ENCODE measurements around the gene ST7L.

ST7L gene

GRCh38 chr1:112557385-112557784 lies 61.6 kb downstream of the ST7L start:
- no peak for DNase-seq (ENCODE audit: low read depth, low spot score)
- H3K4me3 ChIP-seq (ENCODE audit: low read length), result no peak overlapping the region

DNA sequence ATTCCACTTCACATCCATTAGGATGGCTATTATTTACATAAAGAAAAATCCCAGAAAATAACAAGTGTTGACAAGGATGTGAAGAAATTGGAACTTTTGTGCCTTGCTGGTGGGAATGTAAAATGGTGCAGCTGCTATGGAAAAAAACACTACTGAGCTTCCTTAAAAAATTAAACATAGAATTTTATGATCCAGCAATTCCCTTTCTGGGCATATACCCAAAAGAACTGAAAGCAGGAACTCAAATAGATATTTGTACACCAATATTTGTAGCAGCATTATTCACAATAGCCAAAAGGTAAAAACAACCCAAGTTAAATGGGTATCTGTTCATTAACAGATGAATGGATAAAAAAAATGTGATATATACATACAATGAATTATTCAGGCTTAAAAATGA lies 64.5 kb downstream of the ST7L start:
- no peak for DNase-seq (ENCODE audit: low read depth, low spot score)
- no peak overlapping the region for H3K4me3 ChIP-seq (ENCODE audit: low read length)

- no peak for DNase-seq (ENCODE audit: low read depth, low spot score)
- H3K4me3 ChIP-seq (ENCODE audit: low read length), result no peak overlapping the region
Measured at GRCh38 chr1:112549590-112549989, 69.4 kb downstream of the ST7L start.

DNA sequence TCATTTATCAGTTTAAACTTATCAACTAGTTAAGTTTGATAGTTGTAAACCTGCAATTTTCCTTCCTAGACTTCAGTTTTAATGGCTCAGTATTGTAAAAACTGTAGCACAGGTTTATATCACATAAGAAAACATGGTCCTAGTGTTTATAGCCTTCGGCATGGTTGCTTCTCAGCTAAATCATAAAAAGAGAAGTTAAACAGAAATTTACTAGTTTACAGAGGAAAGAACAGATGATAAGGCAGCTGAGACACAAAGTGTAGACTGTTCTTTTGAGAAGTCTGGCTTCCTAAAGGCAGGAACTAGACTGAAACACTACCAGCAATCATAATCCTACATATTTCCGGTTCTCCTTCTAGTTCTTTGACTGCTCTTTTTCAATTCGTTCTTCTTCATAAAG lies 70.4 kb downstream of the ST7L start:
- H3K4me3 ChIP-seq (ENCODE audit: low read length), result no peak overlapping the region
- no peak for DNase-seq (ENCODE audit: low read depth, low spot score)

- no peak overlapping the region for H3K4me3 ChIP-seq (ENCODE audit: low read length)
- DNase-seq (ENCODE audit: low read depth, low spot score), result no peak
Measured at GRCh38 chr1:112546076-112546475, 72.9 kb downstream of the ST7L start.

DNA sequence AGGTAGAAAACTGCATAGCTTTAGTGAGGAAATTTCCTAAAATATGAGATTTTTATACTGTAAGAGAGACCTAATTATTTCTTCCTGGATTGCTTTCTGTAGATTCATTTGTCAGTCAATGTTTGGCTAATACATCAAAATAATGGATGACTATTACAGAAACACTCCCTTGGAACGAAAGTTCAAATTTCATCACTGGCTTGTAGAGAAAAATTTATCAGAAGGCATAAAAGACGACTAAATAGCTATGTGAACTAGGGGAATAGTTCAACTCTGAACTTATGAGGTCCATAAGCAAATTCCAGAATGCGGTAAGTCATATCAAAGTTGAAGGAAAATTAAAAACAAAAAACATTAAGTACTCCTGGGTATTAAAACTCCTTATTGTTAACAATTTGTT lies 74.2 kb downstream of the ST7L start:
- H3K4me3 ChIP-seq (ENCODE audit: low read length), result no peak overlapping the region
- DNase-seq (ENCODE audit: low read depth, low spot score), result no peak

DNA sequence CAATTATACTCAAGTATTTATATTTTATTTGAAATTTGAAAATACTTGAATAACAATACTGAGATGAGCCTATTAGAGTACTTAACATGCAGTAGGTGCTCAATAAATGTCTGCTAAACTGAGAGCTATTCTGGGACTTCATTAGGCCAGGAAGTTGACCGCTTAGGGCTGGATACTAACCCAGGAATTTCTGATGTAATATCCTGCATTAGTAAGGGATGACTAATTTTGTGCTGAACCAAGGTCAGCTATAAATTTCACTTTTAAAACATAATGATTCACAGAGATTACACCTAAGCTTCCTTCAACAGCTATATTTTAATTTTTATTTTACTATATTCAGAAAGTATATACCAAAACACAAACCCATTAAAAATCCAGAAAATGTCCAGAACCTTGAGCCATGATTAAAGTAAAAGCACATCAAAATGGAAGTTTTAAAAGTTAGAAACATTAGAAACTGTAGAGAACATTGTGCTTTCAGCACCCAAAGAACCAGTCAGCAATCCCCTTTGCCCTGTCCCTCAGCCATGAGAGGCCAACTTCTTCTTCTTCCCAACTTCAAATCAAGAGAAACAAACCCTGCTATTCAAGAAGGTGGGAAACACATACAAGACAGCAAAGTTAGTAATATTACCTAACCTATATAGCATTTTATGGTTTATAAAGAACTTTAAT lies 74.8 kb downstream of the ST7L start:
- no peak for DNase-seq (ENCODE audit: low read depth, low spot score)
- H3K4me3 ChIP-seq (ENCODE audit: low read length), result no peak overlapping the region

DNA sequence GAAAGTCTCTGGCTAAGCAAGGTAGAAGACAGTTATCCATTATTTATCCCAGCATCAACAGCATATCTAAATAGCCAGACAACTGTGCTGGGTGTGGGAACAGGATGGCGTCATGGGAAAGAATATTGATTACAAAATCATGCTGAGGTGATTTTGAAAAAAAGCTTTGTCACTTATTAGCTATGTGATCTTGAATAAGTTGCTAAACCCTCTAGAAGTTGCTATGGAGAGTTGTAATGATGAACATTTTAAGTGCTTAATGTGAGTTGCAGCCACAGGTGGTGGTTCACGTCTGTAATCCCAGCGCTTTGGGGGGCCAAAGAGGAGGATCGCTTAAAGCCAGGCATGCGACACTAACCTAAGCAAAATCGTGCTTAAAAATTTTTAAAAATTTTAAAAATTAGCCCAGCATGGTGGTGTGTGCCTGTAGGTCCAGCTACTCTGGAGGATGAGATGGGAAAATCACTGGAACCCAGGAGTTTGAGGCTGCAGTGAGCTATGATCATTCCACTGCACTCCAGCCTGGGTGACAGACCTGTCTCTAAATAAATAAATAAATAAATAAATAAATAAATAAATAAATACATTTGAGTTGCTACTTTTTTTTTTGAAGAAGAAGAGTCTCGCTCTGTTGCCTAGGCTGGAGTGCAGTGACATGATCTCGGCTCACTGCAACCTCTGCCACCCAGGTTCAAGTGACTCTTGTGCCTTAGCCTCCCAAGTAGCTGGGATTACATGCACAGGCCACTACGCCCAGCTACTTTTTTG lies 76.6 kb downstream of the ST7L start:
- no peak for DNase-seq (ENCODE audit: low read depth, low spot score)
- no peak overlapping the region for H3K4me3 ChIP-seq (ENCODE audit: low read length)

DNA sequence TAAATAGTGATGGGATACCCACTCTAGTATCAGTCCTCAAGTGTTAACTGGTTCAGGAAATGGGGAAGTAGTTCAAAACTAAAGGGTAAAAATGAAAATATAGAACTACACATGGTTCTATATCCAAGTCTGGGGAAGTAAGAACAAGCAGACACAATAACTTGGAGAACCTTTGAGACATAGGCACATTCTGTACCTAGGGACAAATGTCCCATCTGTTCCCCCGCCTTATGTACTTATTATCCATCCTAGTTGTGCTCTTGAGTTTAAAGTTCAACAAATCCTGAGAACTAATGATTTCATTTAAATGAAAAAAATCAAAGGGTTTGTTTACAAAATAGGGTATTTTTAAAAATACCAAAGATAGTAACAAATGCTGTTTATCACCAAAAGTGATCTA lies 77.6 kb downstream of the ST7L start:
- DNase-seq (ENCODE audit: low read depth, low spot score), result no peak
- H3K4me3 ChIP-seq (ENCODE audit: low read length), result no peak overlapping the region

GRCh38 chr1:112540226-112540794 lies 78.6 kb downstream of the ST7L start:
- no peak for DNase-seq (ENCODE audit: low read depth, low spot score)
- H3K4me3 ChIP-seq (ENCODE audit: low read length), result no peak overlapping the region

DNA sequence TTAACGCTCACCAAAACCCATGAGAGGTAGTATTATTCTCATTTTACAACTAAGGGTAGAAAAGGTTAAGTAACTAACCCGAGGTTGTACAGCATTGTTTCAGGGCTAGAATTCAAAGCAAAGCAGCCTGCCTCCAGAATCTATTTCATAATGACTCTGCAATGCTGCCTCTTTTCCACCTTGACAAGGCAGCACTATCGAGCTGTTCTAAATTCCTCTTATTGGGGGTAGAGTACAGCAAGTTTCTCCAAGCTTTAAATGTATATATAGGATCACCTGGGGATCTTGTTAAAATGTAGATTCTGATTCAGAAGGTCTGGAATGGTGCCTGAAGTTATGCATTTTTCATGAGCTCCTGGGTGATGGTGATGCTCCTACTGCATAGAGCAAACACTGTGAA lies 80.1 kb downstream of the ST7L start:
- no peak for DNase-seq (ENCODE audit: low read depth, low spot score)
- no peak overlapping the region for H3K4me3 ChIP-seq (ENCODE audit: low read length)

DNA sequence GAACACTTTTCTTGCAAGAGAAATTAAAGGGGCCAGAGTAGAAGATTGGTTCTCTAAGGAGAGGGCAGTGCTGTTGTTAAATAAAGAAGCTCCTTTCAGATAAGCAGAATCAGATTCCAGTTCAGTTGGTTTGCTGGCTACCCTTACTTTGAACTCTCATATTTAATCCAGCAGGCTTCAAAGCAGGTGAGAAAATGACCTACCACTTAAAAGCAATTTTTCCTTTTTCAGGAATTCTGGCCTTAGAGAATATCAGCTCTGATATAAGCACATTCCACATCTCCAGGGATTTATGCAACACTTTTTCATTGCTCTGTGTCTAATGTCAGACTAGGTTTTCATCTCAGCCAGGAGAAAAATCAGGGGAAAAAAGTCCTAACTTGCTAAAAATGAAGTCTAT lies 81.5 kb downstream of the ST7L start:
- DNase-seq (ENCODE audit: low read depth, low spot score), result no peak
- H3K4me3 ChIP-seq (ENCODE audit: low read length), result no peak overlapping the region

GRCh38 chr1:112536561-112536960 lies 82.4 kb downstream of the ST7L start:
- H3K4me3 ChIP-seq (ENCODE audit: low read length), result no peak overlapping the region
- DNase-seq (ENCODE audit: low read depth, low spot score), result no peak

GRCh38 chr1:112533029-112533428 lies 85.9 kb downstream of the ST7L start:
- no peak overlapping the region for H3K4me3 ChIP-seq (ENCODE audit: low read length)
- no peak for DNase-seq (ENCODE audit: low read depth, low spot score)

DNA sequence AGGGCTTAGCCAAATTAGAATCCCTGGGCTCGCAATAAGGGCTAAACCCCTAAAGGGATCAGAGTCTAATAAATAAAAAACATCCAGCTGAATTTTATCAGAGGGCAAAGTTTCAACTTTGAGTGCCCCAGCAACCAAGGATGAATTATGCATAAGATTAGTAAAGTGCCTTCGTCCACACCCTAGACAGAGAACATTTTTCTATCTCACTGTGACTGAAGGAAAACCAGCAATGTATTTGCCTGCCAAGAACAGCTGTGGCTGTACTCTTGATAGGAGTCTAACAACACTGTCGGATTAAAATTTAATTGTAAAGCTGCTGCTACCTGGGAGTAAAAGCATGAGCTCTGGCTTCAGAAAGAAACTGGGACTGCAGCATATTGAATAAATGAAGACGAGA lies 86.9 kb downstream of the ST7L start:
- H3K4me3 ChIP-seq (ENCODE audit: low read length), result no peak overlapping the region
- no peak for DNase-seq (ENCODE audit: low read depth, low spot score)

GRCh38 chr1:112530832-112531231 lies 88.1 kb downstream of the ST7L start:
- H3K4me3 ChIP-seq (ENCODE audit: low read length), result no peak overlapping the region
- no peak for DNase-seq (ENCODE audit: low read depth, low spot score)

- no peak for DNase-seq (ENCODE audit: low read depth, low spot score)
- H3K4me3 ChIP-seq (ENCODE audit: low read length), result no peak overlapping the region
Measured at GRCh38 chr1:112529301-112529700, 89.6 kb downstream of the ST7L start.

DNA sequence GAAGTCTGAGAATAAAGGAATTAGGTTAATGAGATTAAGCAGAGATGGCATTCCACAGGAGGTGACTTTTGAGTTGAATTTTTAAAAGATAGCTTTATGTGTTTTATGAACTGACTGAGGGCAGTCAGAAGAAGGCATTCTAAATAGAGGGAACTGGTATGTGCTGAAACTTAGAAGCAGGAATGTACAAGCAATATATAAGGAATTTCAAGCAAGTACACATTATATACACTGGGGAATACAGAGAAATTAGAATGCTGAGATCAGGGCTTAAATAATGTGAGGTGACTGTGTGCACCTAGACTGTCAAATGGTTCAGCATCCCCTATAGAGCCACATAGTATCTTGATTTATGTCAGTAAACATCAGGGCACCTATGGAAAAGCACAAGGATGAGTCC lies 90.9 kb downstream of the ST7L start:
- no peak for DNase-seq (ENCODE audit: low read depth, low spot score)
- H3K4me3 ChIP-seq (ENCODE audit: low read length), result no peak overlapping the region

- H3K4me3 ChIP-seq (ENCODE audit: low read length), result no peak overlapping the region
- no peak for DNase-seq (ENCODE audit: low read depth, low spot score)
Measured at GRCh38 chr1:112527266-112528010, 91.5 kb downstream of the ST7L start.

- H3K4me3 ChIP-seq (ENCODE audit: low read length), result no peak overlapping the region
- no peak for DNase-seq (ENCODE audit: low read depth, low spot score)
Measured at GRCh38 chr1:112524986-112525385, 94.0 kb downstream of the ST7L start.

All from Jurkat, Clone E6-1 (cell line).